ENCODE measurements around the gene PLPPR4.

GRCh38 chr1:99218999-99219398 is 45.3 kb upstream of the PLPPR4 start:
- TF ChIP-seq CTCF (IDR thresholded peaks at IDR 0.05; ENCODE audit: poor library complexity) = no peak
- no peak for TF ChIP-seq EZH2 (IDR thresholded peaks at IDR 0.05; ENCODE audit: borderline replicate concordance)
